HPDE6-E6E7 (cell line): Measurements from ENCODE around the gene MGLL.
A peak's percentile ranks its signal among the peaks of the same experiment; 100 is the strongest.

ENCODE experiments used
- DNase-seq: peaks from one replicate; pipeline ENCODE4 v3.0.0; 2011; ENCODE audit warnings: missing footprints; ENCODE audit errors: extremely low spot score

MGLL gene

DNA sequence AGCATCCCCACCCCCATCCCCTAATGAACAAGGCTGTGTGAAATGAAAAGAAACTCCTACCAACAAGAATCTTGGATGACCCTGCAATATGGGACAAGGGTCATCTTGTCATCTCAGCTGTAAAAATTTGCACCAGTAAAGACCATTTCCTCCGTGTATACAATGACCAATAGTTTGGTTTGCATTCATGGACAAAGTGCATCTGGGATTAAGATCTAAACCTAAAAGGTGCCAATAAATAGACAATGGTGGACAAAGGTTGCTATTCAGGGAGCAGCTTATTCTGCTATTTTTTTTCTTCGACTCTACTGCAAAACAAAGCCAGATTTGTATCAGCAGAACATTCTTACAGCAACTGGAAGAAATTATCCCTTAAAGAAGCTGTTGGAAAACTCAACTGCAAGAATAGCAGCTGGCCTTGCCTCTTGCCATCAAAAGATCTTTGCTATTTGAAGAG lies 8.0 kb downstream of the MGLL start:
- DNase-seq: no peak

DNA sequence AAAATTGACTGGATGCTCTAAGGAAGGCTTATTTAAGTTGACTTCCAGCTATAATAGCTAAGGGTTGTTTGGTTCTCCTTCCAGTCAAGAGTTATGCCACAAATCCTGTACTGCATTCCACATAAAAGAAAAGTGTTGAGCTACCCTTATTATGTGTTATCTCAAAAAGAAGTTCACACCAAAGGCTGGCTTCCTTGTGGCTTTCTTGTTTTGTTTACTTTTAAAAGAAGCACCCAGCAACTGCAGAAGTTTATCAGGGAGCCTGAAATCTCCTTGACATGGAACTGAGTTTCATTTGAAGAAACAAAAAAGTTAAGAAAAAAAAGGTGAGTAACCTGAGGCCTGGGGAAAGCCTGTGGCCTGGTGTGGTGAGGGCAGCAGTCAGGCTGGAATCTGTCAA lies 10.2 kb downstream of the MGLL start:
- DNase-seq: no peak

GRCh38 chr3:127811717-127812116 lies 10.6 kb downstream of the MGLL start:
- DNase-seq: no peak

- DNase-seq: no peak
These were observed 12.7 kb downstream of the MGLL start for GRCh38 chr3:127809611-127810010.

- no peak for DNase-seq
These were observed 13.1 kb downstream of the MGLL start for GRCh38 chr3:127809211-127809610.

DNA sequence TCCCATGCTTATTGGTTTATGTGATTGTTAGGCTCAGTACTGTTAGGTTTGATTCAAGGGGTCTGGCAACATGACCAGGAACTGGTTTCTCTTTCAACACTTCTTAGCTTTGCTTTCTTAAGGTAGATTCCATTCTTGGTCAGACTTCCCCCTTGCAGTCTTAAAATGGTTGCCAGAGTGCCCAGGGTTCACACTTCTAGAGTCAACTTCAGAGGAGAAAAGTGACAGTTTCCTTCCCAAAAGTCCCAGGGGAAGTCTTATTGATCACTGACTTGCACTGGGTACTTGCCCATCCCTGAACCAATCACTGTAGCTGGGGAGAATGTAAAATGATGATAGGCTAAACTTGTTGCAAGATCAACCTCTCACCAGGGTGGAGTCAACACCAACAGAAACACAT lies 14.1 kb downstream of the MGLL start:
- no peak for DNase-seq

GRCh38 chr3:127805026-127805753 lies 17.1 kb downstream of the MGLL start:
- DNase-seq: no peak

DNA sequence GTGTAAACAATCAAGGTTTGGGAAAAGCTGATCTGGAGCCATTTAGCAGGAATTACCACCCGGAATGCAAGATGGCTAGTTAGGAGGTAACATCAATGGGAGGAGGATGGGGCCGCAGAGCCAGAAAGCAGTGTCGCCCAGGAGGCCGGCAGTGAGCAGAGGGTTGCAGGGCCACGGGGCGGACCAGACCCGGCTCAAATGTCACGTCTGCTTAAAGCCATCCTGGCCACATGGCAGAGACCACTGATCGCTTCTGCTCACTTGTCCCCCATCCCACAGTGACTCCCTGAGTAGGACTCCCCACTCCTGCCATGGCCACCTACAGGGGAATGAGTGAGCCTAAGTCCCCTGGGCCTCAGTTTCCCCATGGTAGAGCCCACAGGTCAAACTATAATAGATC lies 18.2 kb downstream of the MGLL start:
- DNase-seq: no peak

DNA sequence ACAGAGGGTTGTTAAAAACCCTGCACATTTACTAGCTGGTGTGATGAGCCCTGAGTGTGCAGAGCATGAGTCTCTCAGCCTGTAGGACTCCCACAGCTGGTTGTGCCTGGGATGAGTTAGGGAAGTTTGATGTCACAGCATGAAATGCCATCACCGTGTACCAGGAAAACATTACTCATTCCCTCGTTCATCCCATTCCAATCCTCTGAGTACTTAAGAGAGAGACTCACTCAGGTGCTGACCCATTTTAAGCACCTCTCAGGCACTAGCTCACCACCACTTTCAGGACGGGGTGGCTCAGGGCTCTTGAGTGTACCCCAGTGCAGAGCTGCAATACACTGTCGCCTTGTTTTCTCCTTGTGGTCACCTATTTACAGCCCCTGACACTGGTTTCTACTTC lies 18.7 kb downstream of the MGLL start:
- DNase-seq: peak; percentile 83

- DNase-seq: no peak
These were observed 19.7 kb downstream of the MGLL start for GRCh38 chr3:127802606-127803005.

- no peak for DNase-seq
These were observed 20.5 kb downstream of the MGLL start for GRCh38 chr3:127801731-127802313.

GRCh38 chr3:127800508-127800907 lies 21.8 kb downstream of the MGLL start:
- no peak for DNase-seq

DNA sequence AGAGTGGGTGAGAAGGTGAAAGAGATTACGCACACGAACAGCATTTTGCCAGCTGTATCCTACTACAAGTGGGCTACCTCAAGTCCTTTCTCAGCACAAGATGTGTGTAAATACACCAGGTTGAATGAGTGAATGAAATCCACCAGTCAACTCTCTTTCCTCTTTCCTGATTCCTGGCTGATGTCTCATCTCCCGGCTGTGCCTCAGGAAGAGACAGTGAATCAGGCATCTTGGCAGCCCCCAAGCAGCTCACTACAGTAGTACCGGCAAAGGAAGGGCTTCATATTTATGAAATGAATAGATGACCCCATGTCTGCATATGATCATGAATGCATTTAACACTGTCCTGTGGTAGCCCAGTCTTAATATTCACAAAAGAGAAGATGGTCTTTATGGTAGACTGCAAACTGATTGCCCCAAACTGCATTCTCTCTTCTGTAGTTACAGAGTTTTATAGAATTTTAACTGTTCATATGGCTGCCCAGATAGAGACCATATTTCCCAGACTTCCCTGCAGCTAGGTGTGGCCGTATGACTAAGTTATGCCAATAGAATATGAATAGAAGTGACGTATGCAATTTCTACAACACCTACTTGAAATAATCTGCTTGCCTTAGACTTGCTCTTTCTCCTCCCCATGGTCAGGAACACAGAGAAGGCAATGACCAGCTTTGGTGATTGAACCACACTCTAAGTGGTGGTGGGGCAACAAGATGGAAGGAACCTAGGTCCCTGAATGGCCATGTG lies 22.7 kb downstream of the MGLL start:
- peak; percentile 88 for DNase-seq

GRCh38 chr3:127798716-127799115 lies 23.6 kb downstream of the MGLL start:
- DNase-seq: no peak

- no peak for DNase-seq
These were observed 25.5 kb downstream of the MGLL start for GRCh38 chr3:127796831-127797150.

DNA sequence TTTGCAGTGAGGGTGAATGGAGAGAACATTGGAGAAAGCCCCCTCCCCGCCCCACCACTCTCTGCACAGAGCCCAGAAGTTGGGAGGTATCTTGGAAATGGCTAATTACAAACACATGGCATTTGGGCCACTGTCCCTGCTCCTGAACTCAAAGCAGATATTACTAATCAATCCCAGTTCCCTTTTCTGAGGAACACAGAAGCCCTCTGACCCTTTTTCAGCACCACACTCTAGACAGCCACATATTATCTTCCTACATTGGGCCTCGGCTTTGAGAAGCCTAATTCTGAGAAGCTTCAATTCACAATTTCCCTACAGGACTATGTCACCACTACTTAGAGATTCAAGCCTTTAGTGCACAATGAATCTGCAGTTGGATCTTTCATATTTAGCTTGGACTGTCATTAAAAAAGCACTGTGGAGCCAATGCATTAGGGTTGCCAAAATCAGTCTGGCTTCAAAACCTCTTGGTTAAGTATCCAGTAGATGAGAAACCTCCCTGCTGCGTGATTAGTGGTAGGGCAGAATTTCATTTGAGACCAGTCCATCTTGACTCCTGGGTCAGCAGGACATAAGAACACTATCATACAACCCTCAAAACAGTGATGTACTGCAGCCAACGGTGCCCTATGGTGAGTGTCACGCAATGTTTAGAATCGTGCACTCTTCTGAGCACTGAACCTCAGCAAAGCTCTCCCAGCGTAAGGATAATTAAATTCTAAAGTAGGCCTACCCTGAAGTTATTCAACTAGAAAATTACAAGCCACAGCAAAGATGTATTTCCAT lies 26.1 kb downstream of the MGLL start:
- no peak for DNase-seq

DNA sequence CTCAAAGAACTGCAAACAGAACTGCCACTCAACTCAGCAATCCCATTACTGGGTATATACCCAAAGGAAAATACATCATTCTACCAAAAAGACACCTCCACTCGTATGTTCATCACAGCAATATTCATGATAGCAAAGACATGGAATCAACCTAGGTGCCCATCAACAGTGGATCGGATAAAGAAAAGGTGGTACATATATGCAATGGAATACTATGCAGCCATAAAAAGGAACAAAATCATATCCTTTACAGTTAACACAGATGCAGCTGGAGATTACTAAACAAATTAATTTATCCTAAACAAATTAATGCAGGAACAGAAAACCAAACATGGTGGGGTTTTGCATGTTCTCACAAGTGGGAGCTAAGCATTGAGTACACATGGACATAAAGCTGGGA lies 27.3 kb downstream of the MGLL start:
- DNase-seq: no peak

DNA sequence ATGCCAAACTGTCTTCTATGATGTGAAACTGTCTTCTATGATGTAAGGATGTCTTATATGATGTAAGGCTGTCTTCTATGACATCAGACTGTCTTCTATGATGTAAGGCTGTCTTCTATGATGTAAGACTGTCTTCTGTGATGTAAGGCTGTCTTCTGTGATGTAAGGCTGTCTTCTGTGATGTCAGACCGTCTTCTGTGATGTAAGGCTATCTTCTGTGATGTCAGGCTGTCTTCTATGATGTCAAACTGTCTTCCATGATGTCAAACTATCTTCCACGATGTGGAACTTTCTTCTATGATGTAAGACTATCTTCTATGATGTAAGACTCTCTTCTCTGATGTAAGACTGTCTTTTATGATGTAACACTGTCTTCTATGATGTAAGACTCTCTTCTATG lies 27.9 kb downstream of the MGLL start:
- no peak for DNase-seq

- peak; percentile 14 for DNase-seq
These were observed 29.6 kb downstream of the MGLL start for GRCh38 chr3:127792541-127793292.

DNA sequence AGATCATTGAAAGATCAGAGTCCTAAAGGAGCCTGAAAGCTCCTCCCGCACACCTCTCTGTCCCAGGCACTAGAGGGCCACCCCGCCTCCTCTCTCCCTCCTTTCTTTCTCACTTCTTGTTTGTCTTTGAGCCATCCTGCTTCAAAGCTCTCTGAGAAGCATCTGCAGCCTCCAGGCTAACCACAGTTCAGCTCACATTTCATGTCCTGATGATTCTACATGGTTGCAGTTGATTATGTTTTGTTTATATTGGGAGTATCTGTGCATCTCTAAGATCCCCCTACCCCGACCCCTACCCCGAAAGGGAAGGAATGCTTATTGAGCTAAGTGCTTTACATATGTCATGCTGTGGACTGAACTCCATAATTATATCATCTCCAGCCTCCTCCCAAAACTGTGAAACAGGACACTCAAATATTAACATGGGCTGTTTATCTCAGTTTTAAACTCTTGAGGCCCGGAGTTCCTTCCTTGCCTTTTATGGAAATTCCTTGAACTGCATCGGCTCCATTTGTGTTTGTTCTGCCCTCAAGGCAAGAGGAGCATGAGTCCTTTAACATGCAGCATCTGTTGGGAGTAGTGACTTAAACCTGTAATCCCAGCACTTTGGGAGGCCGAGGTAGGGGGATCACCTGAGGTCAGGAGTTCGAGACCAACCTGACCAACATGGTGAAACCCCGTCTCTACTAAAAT lies 30.9 kb downstream of the MGLL start:
- DNase-seq: peak; percentile 42

GRCh38 chr3:127790882-127791183 lies 31.5 kb downstream of the MGLL start:
- DNase-seq: no peak
